Esophagus muscularis mucosa (tissue), 4 donors: ENCODE measurements around the gene MYO1B. TPM values are rescaled to one million over a fixed set of nuclear protein-coding genes. Genes with fewer than 3 reads are reported as not detected.

Experiments
- DNase-seq: peaks from one replicate; pipeline ENCODE4 v3.0.0-alpha.2; 2017; ENCODE audit errors: extremely low spot score
- H3K27ac ChIP-seq, 4 donors: fragments of 200-600 bp; sonication (generic); replicated peaks in 1 of 4; 1 replicate in 3 of 4; 2 replicates in 1 of 4; pipeline ENCODE4 v1.5.1; 2016 to 2019; ENCODE audit warnings: mild to moderate bottlenecking in 1 of 4
- H3K27me3 ChIP-seq, 4 donors: fragments of 200-600 bp; sonication (generic); one replicate each; pipeline versions ENCODE4 v1.5.1 to v1.6.0; 2016 to 2019
- H3K36me3 ChIP-seq, 4 donors: fragments of 200-600 bp; sonication (generic); one replicate each; pipeline ENCODE4 v1.5.1; 2016 to 2019
- H3K4me1 ChIP-seq, 4 donors: fragments of 200-600 bp; sonication (generic); one replicate each; pipeline ENCODE4 v1.5.1; 2016 to 2019
- H3K4me3 ChIP-seq, 4 donors: fragments of 200-600 bp; sonication (generic); 1 replicate in 2 of 4; 2 replicates in 2 of 4; pipeline ENCODE4 v1.5.1; 2016 to 2019; ENCODE audit warnings: mild to moderate bottlenecking in 4 of 4, moderate library complexity in 1 of 4
- H3K9me3 ChIP-seq, 4 donors: fragments of 200-600 bp; sonication (generic); 1 replicate in 3 of 4; 2 replicates in 1 of 4; pipeline ENCODE4 v1.5.1; 2016 to 2019
- CTCF ChIP-seq, 3 experiments: fragments of 200-600 bp in 2 of 3; fragments of 450-650 bp in 1 of 3; sonication (generic) in 2 of 3; IDR thresholded peaks; one replicate each; pipeline ENCODE4 v1.5.1; 2017 to 2019; ENCODE audit warnings: antibody characterized with exemption in 3 of 3, mild to moderate bottlenecking in 2 of 3, moderate library complexity in 1 of 3
- EP300 ChIP-seq: sonication (generic); formaldehyde crosslinking; IDR thresholded peaks from one replicate; pipeline ENCODE4 v1.6.1; 2017; ENCODE audit warnings: antibody characterized with exemption
- POLR2A ChIP-seq: fragments of 450-650 bp; IDR thresholded peaks from one replicate; pipeline ENCODE4 v1.6.1; 2017; ENCODE audit warnings: antibody characterized with exemption, moderate library complexity, mild to moderate bottlenecking, low read depth
- POLR2AphosphoS5 ChIP-seq, 2 donors: sonication (generic); formaldehyde crosslinking; IDR thresholded peaks; one replicate each; pipeline ENCODE4 v1.6.1; 2017; ENCODE audit warnings: antibody characterized with exemption in 2 of 2
- WGBS: methylation state at CpG from one replicate; pipeline ENCODE4 v1.1.5; 2018; 5-methylcytosine and 5-hydroxymethylcytosine counted together
- intact Hi-C: fragments of 100-400 bp; cut with DNase I; formaldehyde crosslinking; loops from one replicate; pipeline ENCODE4 v1.15.1; 2023
- total RNA-seq, 4 donors: library from RNA; depleted of rRNA; stranded (reverse); fragments of >200 nt; gene quantifications; one replicate each; pipeline versions ENCODE4 v1.1.0 to v1.2.1, GENCODE V29; 2016

The MYO1B gene
- total RNA-seq, 4 donors from 2014 or later, result 14.8 to 17.3 (median 15.9) TPM

- 80% methylated on average over 13 of the region's 13 CpGs for WGBS
- intact Hi-C loops, result no loop called here
These were observed 38.4 kb upstream of the MYO1B start for GRCh38 chr2:191206613-191207471.

GRCh38 chr2:191209340-191209739, 35.9 kb upstream of the MYO1B start:
- H3K36me3 ChIP-seq, result no peaks in the 10 kb centered on the region
- TF ChIP-seq CTCF (IDR thresholded peaks at IDR 0.05), result no peak
- intact Hi-C loops, result no loop called here
- 90% methylated on average over 1 of the region's 1 CpG for WGBS
- no peaks in the 10 kb centered on the region for H3K27me3 ChIP-seq
- no peak for DNase-seq
- no peaks in the 10 kb centered on the region for H3K4me1 ChIP-seq
- H3K4me3 ChIP-seq, result no peak overlapping the region
- H3K9me3 ChIP-seq, result peaks cover 0 to 9% (median 8%) of the 10 kb centered on the region in 4 donors
- H3K27ac ChIP-seq, result no peak overlapping the region

More at GRCh38 chr2:191206613-191207471, 38.4 kb upstream of the MYO1B start:
- Histone ChIP-seq H3K36me3 (no peaks in the 10 kb centered on the region), H3K9me3 (peaks cover 0 to 6% (median 2%) of the 10 kb centered on the region in 4 donors), H3K27ac (no peak overlapping the region), H3K4me1 (no peaks in the 10 kb centered on the region), H3K4me3 (no peak overlapping the region), H3K27me3 (no peaks in the 10 kb centered on the region)
- TF ChIP-seq POLR2AphosphoS5 (IDR thresholded peaks at IDR 0.05), result no peak
- TF ChIP-seq EP300, result no peak
- no peak for TF ChIP-seq CTCF (IDR thresholded peaks at IDR 0.05)
- TF ChIP-seq POLR2A, result no peak
- no peak for DNase-seq

- Histone ChIP-seq H3K36me3 (no peaks in the 10 kb centered on the region), H3K27ac (no peak overlapping the region), H3K4me3 (no peak overlapping the region), H3K27me3 (no peaks in the 10 kb centered on the region), H3K9me3 (peaks cover 0 to 9% (median 8%) of the 10 kb centered on the region in 4 donors), H3K4me1 (no peaks in the 10 kb centered on the region)
- intact Hi-C loops, result no loop called here
- no peak for DNase-seq
- TF ChIP-seq POLR2AphosphoS5 (IDR thresholded peaks at IDR 0.05) (no peak), POLR2A (no peak), EP300 (no peak), CTCF (IDR thresholded peaks at IDR 0.05) (no peak)
These were observed 33.1 kb upstream of the MYO1B start for GRCh38 chr2:191212119-191212518.

GRCh38 chr2:191213333-191213732, 31.9 kb upstream of the MYO1B start:
- Histone ChIP-seq H3K9me3 (peaks cover 0 to 9% (median 8%) of the 10 kb centered on the region in 4 donors), H3K27ac (no peak overlapping the region), H3K4me3 (no peak overlapping the region), H3K4me1 (peaks cover 0 to 9% (median 4%) of the 10 kb centered on the region in 4 donors), H3K36me3 (no peaks in the 10 kb centered on the region), H3K27me3 (no peaks in the 10 kb centered on the region)
- intact Hi-C loops, result no loop called here
- TF ChIP-seq POLR2AphosphoS5 (IDR thresholded peaks at IDR 0.05), result no peak
- no peak for TF ChIP-seq POLR2A
- no peak for TF ChIP-seq EP300
- no peak for TF ChIP-seq CTCF (IDR thresholded peaks at IDR 0.05)
- no peak for DNase-seq
